H1 (cell line): Measurements from ENCODE around the gene GTSF1L. TPM values are rescaled to one million over a fixed set of nuclear protein-coding genes. Genes with fewer than 3 reads are reported as not detected.

Experiments
- CTCF ChIA-PET: fragments of 300-600 bp; sonication (Branson Sonifier 250); formaldehyde crosslinking; loops from one replicate; lab custom pipeline; 2021; ENCODE audit not compliant: partially characterized antibody; lab: Charles Lee
- POLR2A ChIA-PET: fragments of 300-600 bp; sonication (Branson Sonifier 250); formaldehyde crosslinking; loops from one replicate; lab custom pipeline; 2021; ENCODE audit warnings: inconsistent platforms; ENCODE audit not compliant: partially characterized antibody; lab: Charles Lee
- DNase-seq, 2 experiments: peaks; one replicate each; pipeline versions ENCODE4 v3.0.0 to v3.0.0-alpha.2; 2010 to 2022; ENCODE audit warnings: low spot score in 2 of 2, low read depth in 1 of 2, mixed read lengths in 1 of 2
- FAIRE-seq: peaks from 2 replicates; lab custom pipeline; 2011; peaks lifted over from hg19 to GRCh38; lab: Jason Lieb, UNC
- H2AFZ ChIP-seq: 2 replicates; pipeline ENCODE4 v1.8.1; 2012; ENCODE audit warnings: low read length, inconsistent platforms
- H2AK5ac ChIP-seq: 2 replicates; pipeline ENCODE4 v1.6.1; 2013; ENCODE audit warnings: low read depth, low read length
- H2BK120ac ChIP-seq: replicated peaks from 2 replicates; pipeline ENCODE3; 2013; ENCODE audit warnings: low read depth, low read length, inconsistent platforms
- H2BK12ac ChIP-seq: 2 replicates; pipeline ENCODE4 v1.6.1; 2013; ENCODE audit warnings: low read depth, low read length
- H2BK15ac ChIP-seq: 2 replicates; pipeline ENCODE4 v1.6.1; 2013; ENCODE audit warnings: low read length
- H2BK20ac ChIP-seq: 2 replicates; pipeline ENCODE4 v1.6.1; 2013; ENCODE audit warnings: low read length
- H2BK5ac ChIP-seq: 2 replicates; pipeline ENCODE4 v1.6.1; 2013; ENCODE audit warnings: low read depth, low read length
- H3K14ac ChIP-seq: 2 replicates; pipeline ENCODE4 v1.6.1; 2013; ENCODE audit warnings: inconsistent platforms; ENCODE audit not compliant: insufficient read length
- H3K18ac ChIP-seq: 2 replicates; pipeline ENCODE4 v1.6.1; 2013; ENCODE audit warnings: low read length; ENCODE audit errors: extremely low read depth
- H3K23ac ChIP-seq: 2 replicates; pipeline ENCODE4 v1.6.1; 2013; ENCODE audit warnings: inconsistent platforms; ENCODE audit not compliant: insufficient read length
- H3K23me2 ChIP-seq: 2 replicates; pipeline ENCODE4 v1.6.1; 2013; ENCODE audit warnings: low read depth, low read length
- H3K27ac ChIP-seq: 2 replicates; pipeline ENCODE4 v1.6.1; 2011; ENCODE audit warnings: low read depth, low read length, inconsistent platforms
- H3K27me3 ChIP-seq, 4 experiments: replicated peaks in 1 of 4; 1 replicate in 1 of 4; 2 replicates in 3 of 4; pipeline versions ENCODE4 v1.6.1 to v1.8.1; 2011 to 2013; ENCODE audit warnings: low read length in 3 of 4, mild to moderate bottlenecking in 3 of 4, inconsistent platforms in 2 of 4, mixed read lengths in 2 of 4, moderate library complexity in 1 of 4; ENCODE audit not compliant: control insufficient read depth in 3 of 4, insufficient read depth in 3 of 4; ENCODE audit errors: extremely low read depth in 1 of 4
- H3K36me3 ChIP-seq, 4 experiments: 2 replicates each; pipeline versions ENCODE4 v1.6.1 to v1.8.1; 2011 to 2013; ENCODE audit warnings: mild to moderate bottlenecking in 4 of 4, low read length in 3 of 4, moderate library complexity in 2 of 4, control low read depth in 1 of 4, inconsistent platforms in 1 of 4; ENCODE audit not compliant: insufficient read depth in 4 of 4, control insufficient read depth in 2 of 4
- H3K4ac ChIP-seq: replicated peaks from 2 replicates; pipeline ENCODE3; 2013; ENCODE audit warnings: low read length, low read depth, mixed read lengths, inconsistent platforms; ENCODE audit not compliant: insufficient read length
- H3K4me1 ChIP-seq, 4 experiments: replicated peaks in 1 of 4; 1 replicate in 1 of 4; 2 replicates in 3 of 4; pipeline versions ENCODE4 v1.6.1 to v1.8.1; 2011 to 2013; ENCODE audit warnings: low read length in 3 of 4, inconsistent platforms in 2 of 4, mixed read lengths in 1 of 4; ENCODE audit not compliant: insufficient read depth in 4 of 4, control insufficient read depth in 3 of 4
- H3K4me2 ChIP-seq, 2 experiments: 2 replicates each; pipeline versions ENCODE4 v1.6.1 to v1.8.1; 2011 to 2013; ENCODE audit warnings: low read depth in 2 of 2, low read length in 2 of 2, control low read depth in 1 of 2, inconsistent platforms in 1 of 2, mild to moderate bottlenecking in 1 of 2; ENCODE audit not compliant: insufficient read depth in 1 of 2
- H3K4me3 ChIP-seq, 4 experiments: fragments of 200-600, 300-600 bp in 1 of 4; sonication (generic), shearing (Covaris generic), sonication (Bioruptor Twin) in 1 of 4; 2 replicates each; pipeline versions ENCODE4 v1.5.1 to v1.8.1; 2011 to 2016; ENCODE audit warnings: low read length in 4 of 4, low read depth in 3 of 4, control low read depth in 2 of 4, inconsistent platforms in 2 of 4, mild to moderate bottlenecking in 2 of 4, mixed read lengths in 1 of 4, moderate library complexity in 1 of 4; ENCODE audit not compliant: insufficient read depth in 2 of 4; ENCODE audit errors: extremely low read depth in 1 of 4
- H3K56ac ChIP-seq: replicated peaks from 2 replicates; pipeline ENCODE3; 2013; ENCODE audit warnings: low read depth, mild to moderate bottlenecking, mixed read lengths, low read length, inconsistent platforms; ENCODE audit not compliant: insufficient read length
- H3K79me1 ChIP-seq: 2 replicates; pipeline ENCODE4 v1.6.1; 2013; ENCODE audit warnings: low read depth, low read length, control low read depth
- H3K79me2 ChIP-seq, 2 experiments: 2 replicates each; pipeline versions ENCODE4 v1.6.1 to v1.8.1; 2012 to 2013; ENCODE audit warnings: low read length in 2 of 2, mild to moderate bottlenecking in 2 of 2, inconsistent platforms in 1 of 2; ENCODE audit not compliant: insufficient read depth in 2 of 2, control insufficient read depth in 1 of 2
- H3K9ac ChIP-seq, 4 experiments: replicated peaks in 1 of 4; 1 replicate in 1 of 4; 2 replicates in 3 of 4; pipeline versions ENCODE4 v1.6.1 to v1.8.1; 2011 to 2013; ENCODE audit warnings: low read depth in 3 of 4, low read length in 3 of 4, control low read depth in 2 of 4, mild to moderate bottlenecking in 2 of 4, moderate library complexity in 2 of 4, inconsistent platforms in 1 of 4; ENCODE audit errors: extremely low read depth in 1 of 4
- H3K9me3 ChIP-seq, 2 experiments: 2 replicates each; pipeline versions ENCODE4 v1.6.1 to v1.8.1; 2012 to 2013; ENCODE audit warnings: mild to moderate bottlenecking in 2 of 2, moderate library complexity in 2 of 2, control low read depth in 1 of 2, inconsistent platforms in 1 of 2, low read depth in 1 of 2, low read length in 1 of 2, mixed read lengths in 1 of 2; ENCODE audit not compliant: insufficient read depth in 2 of 2
- H4K20me1 ChIP-seq, 2 experiments: replicated peaks in 1 of 2; 2 replicates each; pipeline versions ENCODE3 to v1.8.1; 2011 to 2013; ENCODE audit warnings: inconsistent platforms in 2 of 2, low read length in 2 of 2, mild to moderate bottlenecking in 1 of 2; ENCODE audit not compliant: insufficient read depth in 2 of 2, control insufficient read depth in 1 of 2
- H4K5ac ChIP-seq: 2 replicates; pipeline ENCODE4 v1.6.1; 2013; ENCODE audit warnings: low read length, low read depth, mixed read lengths, inconsistent platforms; ENCODE audit not compliant: insufficient read length
- H4K8ac ChIP-seq: 2 replicates; pipeline ENCODE4 v1.8.0; 2013; ENCODE audit warnings: mild to moderate bottlenecking, moderate library complexity, low read length, inconsistent platforms; ENCODE audit not compliant: insufficient read depth; ENCODE audit errors: extremely low read depth
- H4K91ac ChIP-seq: replicated peaks from 2 replicates; pipeline ENCODE3; 2013; ENCODE audit warnings: low read length, mixed read lengths, inconsistent platforms; ENCODE audit not compliant: insufficient read length
- CBX8 ChIP-seq: fragments of 300-800, 300-1000 bp; sonication (generic); IDR thresholded peaks from 2 replicates; pipeline ENCODE4 v1.7.1; 2016; ENCODE audit warnings: low read depth, low read length, borderline replicate concordance
- CTBP2 ChIP-seq: IDR thresholded peaks from 2 replicates; pipeline ENCODE4 v1.7.0; 2011; ENCODE audit warnings: borderline replicate concordance, mild to moderate bottlenecking, moderate library complexity, mixed read lengths, low read length; ENCODE audit not compliant: insufficient read depth, insufficient read length
- E2F6 ChIP-seq: IDR thresholded peaks from 2 replicates; pipeline ENCODE4 v1.6.1; 2012; ENCODE audit warnings: inconsistent platforms
- EGR1 ChIP-seq: IDR thresholded peaks from 2 replicates; pipeline ENCODE4 v1.6.1; 2011; ENCODE audit warnings: low read depth, low read length, borderline replicate concordance
- GTF2F1 ChIP-seq: IDR thresholded peaks from 2 replicates; pipeline ENCODE4 v1.6.1; 2012; ENCODE audit warnings: low read depth, low read length, improper control_type of control experiment, borderline replicate concordance
- HDAC2 ChIP-seq, 2 experiments: fragments of 300-600 bp in 1 of 2; sonication (generic) in 1 of 2; IDR thresholded peaks; 2 replicates each; pipeline ENCODE4 v1.6.1; 2011 to 2012; ENCODE audit warnings: low read depth in 2 of 2, low read length in 2 of 2, mild to moderate bottlenecking in 2 of 2, moderate library complexity in 2 of 2, borderline replicate concordance in 1 of 2, inconsistent platforms in 1 of 2
- KDM1A ChIP-seq: fragments of 200-600, 300-600 bp; sonication (generic); IDR thresholded peaks from 2 replicates; pipeline ENCODE4 v1.7.1; 2016; ENCODE audit warnings: mild to moderate bottlenecking, low read length, borderline replicate concordance
- RBBP5 ChIP-seq: IDR thresholded peaks from 2 replicates; pipeline ENCODE4 v1.7.1; 2012; ENCODE audit warnings: low read depth, mild to moderate bottlenecking, inconsistent platforms, low read length, moderate library complexity, borderline replicate concordance
- RFX5 ChIP-seq: IDR thresholded peaks from 2 replicates; pipeline ENCODE4 v1.6.1; 2011; ENCODE audit warnings: low read depth, low read length, improper control_type of control experiment, borderline replicate concordance
- SIX5 ChIP-seq: IDR thresholded peaks from 2 replicates; pipeline ENCODE4 v1.6.1; 2011; ENCODE audit warnings: mild to moderate bottlenecking, low read depth, low read length
- SP2 ChIP-seq: IDR thresholded peaks from 2 replicates; pipeline ENCODE4 v1.6.1; 2012; ENCODE audit warnings: mild to moderate bottlenecking, low read length, inconsistent platforms
- TCF12 ChIP-seq: IDR thresholded peaks from 2 replicates; pipeline ENCODE4 v1.6.1; 2011; ENCODE audit warnings: low read depth, mild to moderate bottlenecking, low read length
- WGBS, 2 experiments: shearing (Covaris generic) in 1 of 2; methylation state at CpG; one replicate each; pipeline versions ENCODE4 v1.1.6 to v1.1.7; 2013 to 2015; ENCODE audit warnings: low lambda C conversion rate in 2 of 2, mixed read lengths in 2 of 2, inconsistent platforms in 1 of 2, low coverage in 1 of 2, missing lambda C conversion rate in 1 of 2; ENCODE audit not compliant: insufficient replicate concordance in 2 of 2, insufficient coverage in 1 of 2, insufficient read length in 1 of 2; ENCODE audit errors: extremely low coverage in 1 of 2, missing lambda C conversion rate in 1 of 2; 5-methylcytosine and 5-hydroxymethylcytosine counted together
- polyA plus RNA-seq, 7 experiments: library from polyadenylated mRNA; depleted of rRNA in 3 of 7; stranded (reverse) in 5 of 7; unstranded in 2 of 7; fragments of >200 nt in 5 of 7; fragments of 200-250 nt in 2 of 7; gene quantifications; 1 replicate in 5 of 7; 2 replicates in 1 of 7; 4 replicates in 1 of 7; pipeline versions ENCODE4 v1.2.1 to v1.2.3, GENCODE V29; 2011 to 2013; ENCODE audit warnings: missing spikeins in 2 of 7, mixed read lengths in 2 of 7
- total RNA-seq: library from RNA; stranded (reverse); fragmentation: NEBNext Ultra II Directional; extraction: Animal tissue kit (Norgen Biotek cat#: 25700); gene quantifications from 2 replicates; pipeline ENCODE4 v1.2.1, GENCODE V29; 2021

The GTSF1L gene
- total and polyA plus RNA-seq, 2 of the 8 experiments (the other 6 are each of a cell fraction or from before 2014, with no cell fraction given) = not detected

- Histone ChIP-seq H3K79me1 (no peaks in the 10 kb centered on the region; the same call in none of the 2 replicates), H2BK5ac (no peak overlapping the region), H2BK12ac (no peak overlapping the region), H3K27me3 (no peaks in the 10 kb centered on the region), H3K9ac (no peak overlapping the region), H3K18ac (no peak overlapping the region), H3K56ac (no peak overlapping the region), H3K4ac (no peak overlapping the region), H3K9me3 (no peaks in the 10 kb centered on the region), H3K23me2 (0 out of 2 replicates have a peak, but pooled peaks cover 2% of the 10 kb centered on the region), H3K4me3 (no peak overlapping the region), H4K91ac (no peak overlapping the region), H2AFZ (no peak overlapping the region), H2BK20ac (no peak overlapping the region), H4K20me1 (peaks cover 1 to 2% of the 10 kb centered on the region in 2 experiments), H2BK120ac (no peak overlapping the region), H2AK5ac (no peak overlapping the region), H3K79me2 (no peaks in the 10 kb centered on the region; a peak in 1 of 4 replicates), H4K5ac (no peak overlapping the region), H3K14ac (no peak overlapping the region), H2BK15ac (no peak overlapping the region), H3K23ac (no peak overlapping the region), H4K8ac (no peak overlapping the region), H3K27ac (no peak overlapping the region), H3K4me1 (peaks cover 0 to 4% (median 0%) of the 10 kb centered on the region in 4 experiments; a peak in 2 of 7 replicates), H3K4me2 (no peak overlapping the region), H3K36me3 (peaks cover 12 to 24% (median 21%) of the 10 kb centered on the region in 4 experiments; a peak in 6 of 8 replicates)
- 84% methylated on average over 2 of the region's 4 CpGs; no CpG with 5 or more reads in 1 of the 2 experiments for WGBS, 2 experiments
- POLR2A ChIA-PET = interaction anchor here (1.7 kb wide), 1 partner anchor 36 kb away, joined by 6 read pairs; no protein-coding TSS in a partner anchor
- CTCF ChIA-PET = no interaction called here
- TF ChIP-seq HDAC2 (IDR thresholded peaks at IDR 0.05; ENCODE audit: borderline replicate concordance in 1 of 2, low read depth in 2 of 2, low read length in 2 of 2) (no peak), GTF2F1 (no peak), EGR1 (no peak), TCF12 (no peak), E2F6 (no peak), CBX8 (no peak), SP2 (no peak), RFX5 (no peak), RBBP5 (no peak), SIX5 (no peak), CTBP2 (no peak), KDM1A (no peak)
- FAIRE-seq (no peak), DNase-seq (no peak)
These were observed 10.7 kb downstream of the GTSF1L start for GRCh38 chr20:43716123-43716522.
